GM23338 (cell line): ENCODE results near the gene GH1. TPM values are rescaled to one million over a fixed set of nuclear protein-coding genes. Genes with fewer than 3 reads are reported as not detected.
A peak's percentile ranks its signal among the peaks of the same experiment; 100 is the strongest.

Experiments used
- ATAC-seq: fragments of 200-7000 bp; cut with Tn5 transposase; 3 replicates; pipeline ENCODE4 v1.9.1; 2020
- DNase-seq: peaks from one replicate; pipeline ENCODE4 v3.0.0-alpha.2; 2015; ENCODE audit warnings: low spot score
- H2AFZ ChIP-seq: fragments of 200-600 bp; sonication (generic); 2 replicates; pipeline ENCODE4 v1.8.0; 2016; ENCODE audit warnings: antibody characterized with exemption, mild to moderate bottlenecking, moderate library complexity
- H3F3A ChIP-seq: fragments of 200-600 bp; sonication (generic); replicated peaks from 2 replicates; pipeline ENCODE4 v1.8.0; 2017; ENCODE audit warnings: antibody characterized with exemption, mixed run types, low read depth
- H3K27ac ChIP-seq: fragments of 200-600 bp; sonication (generic); 2 replicates; pipeline ENCODE4 v1.6.1; 2016; ENCODE audit warnings: low read depth
- H3K27me3 ChIP-seq: fragments of 200-600 bp; sonication (generic); 2 replicates; pipeline ENCODE4 v1.8.0; 2016; ENCODE audit warnings: mild to moderate bottlenecking, mixed run types, moderate library complexity; ENCODE audit not compliant: insufficient read depth
- H3K36me3 ChIP-seq: fragments of 200-600 bp; sonication (generic); 2 replicates; pipeline ENCODE4 v1.8.0; 2016; ENCODE audit warnings: mild to moderate bottlenecking; ENCODE audit not compliant: insufficient read depth
- H3K4me1 ChIP-seq: fragments of 200-600 bp; sonication (generic); 2 replicates; pipeline ENCODE4 v1.8.0; 2016; ENCODE audit warnings: mild to moderate bottlenecking, moderate library complexity; ENCODE audit not compliant: insufficient read depth
- H3K4me2 ChIP-seq: fragments of 200-600 bp; sonication (generic); 2 replicates; pipeline ENCODE4 v1.7.1; 2017; ENCODE audit warnings: mixed run types
- H3K4me3 ChIP-seq: fragments of 200-600 bp; sonication (generic); 2 replicates; pipeline ENCODE4 v1.6.1; 2016; ENCODE audit warnings: mixed run types
- H3K79me2 ChIP-seq: fragments of 200-600 bp; sonication (generic); replicated peaks from 2 replicates; pipeline ENCODE4 v1.8.0; 2017; ENCODE audit warnings: mild to moderate bottlenecking; ENCODE audit not compliant: insufficient read depth
- H3K9me2 ChIP-seq: fragments of 200-600 bp; sonication (generic); 2 replicates; pipeline ENCODE4 v1.8.0; 2017; ENCODE audit not compliant: insufficient read depth
- H4K20me1 ChIP-seq: fragments of 200-600 bp; sonication (generic); replicated peaks from 2 replicates; pipeline ENCODE4 v1.8.0; 2017; ENCODE audit warnings: mild to moderate bottlenecking; ENCODE audit not compliant: insufficient read depth
- H3K27ac Mint-ChIP-seq: 2 replicates; pipeline ENCODE4 v1.8.0; 2020; ENCODE audit warnings: inconsistent platforms, mild to moderate bottlenecking, moderate library complexity, mixed read lengths
- H3K27me3 Mint-ChIP-seq: 3 replicates; pipeline ENCODE4 v1.8.0; 2022; ENCODE audit warnings: low read depth, mild to moderate bottlenecking, moderate library complexity, mixed read lengths, inconsistent platforms; ENCODE audit not compliant: insufficient read depth, poor library complexity
- H3K36me3 Mint-ChIP-seq: 3 replicates; pipeline ENCODE4 v1.8.0; 2021; ENCODE audit warnings: low read depth, mild to moderate bottlenecking, inconsistent platforms, moderate library complexity, mixed read lengths
- H3K4me1 Mint-ChIP-seq: 3 replicates; pipeline ENCODE4 v1.8.0; 2020; ENCODE audit warnings: mild to moderate bottlenecking, inconsistent platforms, mixed read lengths
- H3K4me3 Mint-ChIP-seq: 3 replicates; pipeline ENCODE4 v1.8.0; 2021; ENCODE audit warnings: moderate library complexity, mild to moderate bottlenecking, inconsistent platforms, mixed read lengths
- H3K9me3 Mint-ChIP-seq: 3 replicates; pipeline ENCODE4 v1.8.0; 2020; ENCODE audit warnings: moderate library complexity, mild to moderate bottlenecking, inconsistent platforms, mixed read lengths
- CREB1 ChIP-seq: fragments of 250-450 bp; sonication (Bioruptor Pico); IDR thresholded peaks from 2 replicates; pipeline ENCODE4 v1.5.0; 2020; ENCODE audit warnings: low read depth, mild to moderate bottlenecking, moderate library complexity
- EZH2 ChIP-seq: fragments of 200-600 bp; sonication (generic); IDR thresholded peaks from one replicate; pipeline ENCODE4 v1.8.0; 2017; ENCODE audit warnings: antibody characterized with exemption, mild to moderate bottlenecking, low read depth; ENCODE audit not compliant: unreplicated experiment
- EZH2phosphoT487 ChIP-seq: fragments of 200-600 bp; sonication (generic); IDR thresholded peaks from one replicate; pipeline ENCODE4 v1.8.1; 2018; ENCODE audit warnings: antibody characterized with exemption; ENCODE audit not compliant: unreplicated experiment
- NANOG ChIP-seq: IDR thresholded peaks from 2 replicates; pipeline ENCODE4 v1.6.1; 2016; ENCODE audit warnings: antibody characterized with exemption, borderline replicate concordance
- POLR2AphosphoS5 ChIP-seq: IDR thresholded peaks from 2 replicates; pipeline ENCODE4 v1.6.1; 2016; ENCODE audit warnings: antibody characterized with exemption, low read depth
- STAT1 ChIP-seq: IDR thresholded peaks from one replicate; pipeline ENCODE4 v1.6.1; 2016; ENCODE audit warnings: antibody characterized with exemption; ENCODE audit not compliant: unreplicated experiment
- ZNF114 ChIP-seq: fragments of 250-450 bp; sonication (Bioruptor Pico); IDR thresholded peaks from 2 replicates; pipeline ENCODE4 v1.5.0; 2020; ENCODE audit warnings: mild to moderate bottlenecking, moderate library complexity
- ZNF331 ChIP-seq: fragments of 250-450 bp; sonication (Bioruptor Pico); IDR thresholded peaks from 2 replicates; pipeline ENCODE4 v1.5.0; 2020; ENCODE audit warnings: low read depth, mild to moderate bottlenecking, moderate library complexity
- polyA plus RNA-seq: library from polyadenylated mRNA; unstranded; fragments of >200 nt; fragmentation: Nextera tagmentation; extraction: Ambion mirVana; gene quantifications from 2 replicates; pipeline ENCODE4 v1.2.1, GENCODE V29; 2016
- total RNA-seq: library from RNA; depleted of rRNA; stranded (reverse); fragments of >200 nt; shearing (Covaris generic); gene quantifications from 2 replicates; pipeline ENCODE4 v1.2.3, GENCODE V29; 2014
- TF ChIP-seq, protein P1 (sequence below): IDR thresholded peaks from 2 replicates; pipeline ENCODE4 v1.6.1; 2016; ENCODE audit warnings: antibody characterized with exemption
- TF ChIP-seq, protein P2 (sequence below), 2 experiments: fragments of 200-600 bp in 1 of 2; sonication (generic) in 1 of 2; conservative IDR thresholded peaks; 2 replicates each; pipeline versions ENCODE4 v1.5.1 to v1.6.1; 2016 to 2017; ENCODE audit warnings: antibody characterized with exemption in 2 of 2, low read depth in 2 of 2, mild to moderate bottlenecking in 2 of 2, moderate library complexity in 1 of 2
- TF ChIP-seq, protein P3 (sequence below): IDR thresholded peaks from one replicate; pipeline ENCODE4 v1.6.1; 2018; ENCODE audit warnings: antibody characterized with exemption; ENCODE audit not compliant: unreplicated experiment

GH1 gene
- total and polyA plus RNA-seq, 2 experiments from 2014 or later = 0.57 TPM; not detected in 1

DNA sequence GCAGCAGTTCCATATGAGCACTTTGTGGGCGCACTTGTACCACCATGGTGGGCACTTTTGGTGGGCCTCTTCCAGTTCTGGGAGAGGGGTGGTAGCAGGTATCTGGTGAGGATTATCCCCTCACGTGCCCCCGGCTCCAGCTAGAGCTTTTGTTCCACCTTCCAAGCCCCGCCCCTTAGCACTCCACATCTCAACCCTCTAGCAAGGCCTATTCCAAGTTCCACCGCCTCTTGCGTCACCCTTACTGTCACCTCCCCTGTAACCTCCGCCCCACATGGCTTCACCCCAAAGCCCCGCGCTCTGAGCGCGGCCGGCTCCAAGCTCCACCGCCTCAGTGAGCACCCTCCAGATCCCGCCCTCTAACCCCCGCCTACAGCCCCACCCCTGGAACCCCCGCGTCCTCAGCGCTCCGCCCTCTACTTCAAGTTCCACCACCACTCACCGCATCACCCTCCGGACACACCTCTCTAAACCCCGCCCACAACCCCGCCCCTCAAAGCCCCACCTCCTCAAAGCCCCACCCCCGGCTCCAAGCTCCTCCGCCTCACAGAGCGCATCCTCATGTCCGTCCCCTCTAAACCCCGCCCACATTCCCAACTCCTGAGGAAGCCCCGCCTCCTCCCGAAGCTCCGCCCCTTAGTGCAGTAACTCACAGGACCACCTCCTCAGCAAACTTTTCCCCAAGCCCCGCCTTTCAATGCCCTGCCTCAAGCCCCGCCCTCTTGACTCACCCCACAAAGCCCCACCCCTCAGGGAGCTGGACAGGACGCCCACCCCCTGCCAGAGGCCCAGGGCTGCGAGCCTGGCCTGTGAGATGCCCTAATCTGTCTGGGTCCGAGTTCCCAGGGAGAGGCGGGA, 42.9 kb upstream of the GH1 start:
- H3K27me3 Mint-ChIP-seq = peaks cover 8% of the 10 kb centered on the region
- peak overlapping the region; percentile 80 for H3K4me3 Mint-ChIP-seq
- peak overlapping the region; percentile 92 for H3K27ac Mint-ChIP-seq
- peaks cover 20% of the 10 kb centered on the region for H3K4me1 Mint-ChIP-seq
- Histone ChIP-seq H3K36me3 (no peaks in the 10 kb centered on the region), H2AFZ (peak overlapping the region; percentile 92; the same call in 1 of the 2 replicates), H4K20me1 (no peaks in the 10 kb centered on the region), H3K27ac (peak overlapping the region; percentile 78; the same call in 1 of the 2 replicates), H3K4me1 (peaks cover 14% of the 10 kb centered on the region; the same call in 1 of the 2 replicates), H3K79me2 (no peaks in the 10 kb centered on the region), H3K9me2 (no peaks in the 10 kb centered on the region), H3F3A (0 out of 2 replicates have a peak, but pooled peaks cover 2% of the 10 kb centered on the region), H3K27me3 (no peaks in the 10 kb centered on the region), H3K4me2 (peak overlapping the region; percentile 89), H3K4me3 (peak overlapping the region; percentile 75)
- H3K9me3 Mint-ChIP-seq = no peaks in the 10 kb centered on the region; the same call in 2 of the 3 replicates
- ATAC-seq (peak; percentile 86), DNase-seq (peak; percentile 99)
- TF ChIP-seq EZH2 (no peak), POLR2AphosphoS5 (peak; percentile 55), STAT1 (no peak), ZNF331 (CRISPR knock-in tag) (no peak), NANOG (no peak), CREB1 (CRISPR knock-in tag) (peak; percentile 70), EZH2phosphoT487 (no peak)
- TF ChIP-seq, protein P1, sequence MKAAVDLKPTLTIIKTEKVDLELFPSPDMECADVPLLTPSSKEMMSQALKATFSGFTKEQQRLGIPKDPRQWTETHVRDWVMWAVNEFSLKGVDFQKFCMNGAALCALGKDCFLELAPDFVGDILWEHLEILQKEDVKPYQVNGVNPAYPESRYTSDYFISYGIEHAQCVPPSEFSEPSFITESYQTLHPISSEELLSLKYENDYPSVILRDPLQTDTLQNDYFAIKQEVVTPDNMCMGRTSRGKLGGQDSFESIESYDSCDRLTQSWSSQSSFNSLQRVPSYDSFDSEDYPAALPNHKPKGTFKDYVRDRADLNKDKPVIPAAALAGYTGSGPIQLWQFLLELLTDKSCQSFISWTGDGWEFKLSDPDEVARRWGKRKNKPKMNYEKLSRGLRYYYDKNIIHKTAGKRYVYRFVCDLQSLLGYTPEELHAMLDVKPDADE = no peak
- TF ChIP-seq, protein P2, sequence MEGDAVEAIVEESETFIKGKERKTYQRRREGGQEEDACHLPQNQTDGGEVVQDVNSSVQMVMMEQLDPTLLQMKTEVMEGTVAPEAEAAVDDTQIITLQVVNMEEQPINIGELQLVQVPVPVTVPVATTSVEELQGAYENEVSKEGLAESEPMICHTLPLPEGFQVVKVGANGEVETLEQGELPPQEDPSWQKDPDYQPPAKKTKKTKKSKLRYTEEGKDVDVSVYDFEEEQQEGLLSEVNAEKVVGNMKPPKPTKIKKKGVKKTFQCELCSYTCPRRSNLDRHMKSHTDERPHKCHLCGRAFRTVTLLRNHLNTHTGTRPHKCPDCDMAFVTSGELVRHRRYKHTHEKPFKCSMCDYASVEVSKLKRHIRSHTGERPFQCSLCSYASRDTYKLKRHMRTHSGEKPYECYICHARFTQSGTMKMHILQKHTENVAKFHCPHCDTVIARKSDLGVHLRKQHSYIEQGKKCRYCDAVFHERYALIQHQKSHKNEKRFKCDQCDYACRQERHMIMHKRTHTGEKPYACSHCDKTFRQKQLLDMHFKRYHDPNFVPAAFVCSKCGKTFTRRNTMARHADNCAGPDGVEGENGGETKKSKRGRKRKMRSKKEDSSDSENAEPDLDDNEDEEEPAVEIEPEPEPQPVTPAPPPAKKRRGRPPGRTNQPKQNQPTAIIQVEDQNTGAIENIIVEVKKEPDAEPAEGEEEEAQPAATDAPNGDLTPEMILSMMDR (conservative IDR thresholded peaks at IDR 0.05; ENCODE audit: low read depth in 2 of 2) = no peak
- peaks cover 13% of the 10 kb centered on the region; the same call in 2 of the 3 replicates for H3K36me3 Mint-ChIP-seq

DNA sequence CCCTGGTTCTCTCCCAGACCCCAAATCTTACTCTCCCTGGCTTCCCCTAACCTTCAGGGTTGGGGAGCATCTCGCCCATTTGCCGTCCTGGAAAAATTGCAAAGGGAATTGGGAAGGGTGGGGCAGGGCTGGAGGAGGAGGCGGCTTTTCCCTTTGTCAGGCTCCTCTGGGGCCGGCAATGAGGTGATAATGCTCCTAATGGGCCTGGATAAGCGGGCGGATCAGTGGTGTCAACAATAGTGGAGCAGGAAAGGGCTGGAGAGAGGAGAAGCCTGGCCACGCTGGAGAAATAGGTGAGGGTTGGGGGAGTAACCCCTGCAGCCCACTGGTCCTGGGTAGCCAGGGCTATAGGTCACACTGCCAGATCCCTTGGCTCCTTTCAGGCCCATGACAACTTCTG, 41.8 kb upstream of the GH1 start:
- peak overlapping the region; percentile 92 for H3K27ac Mint-ChIP-seq
- peaks cover 8% of the 10 kb centered on the region for H3K27me3 Mint-ChIP-seq
- Histone ChIP-seq H3F3A (0 out of 2 replicates have a peak, but pooled peaks cover 2% of the 10 kb centered on the region), H3K79me2 (no peaks in the 10 kb centered on the region), H3K27ac (no peak overlapping the region), H3K4me2 (peak overlapping the region; percentile 89), H3K4me1 (peaks cover 14% of the 10 kb centered on the region; the same call in 1 of the 2 replicates), H3K36me3 (no peaks in the 10 kb centered on the region), H4K20me1 (no peaks in the 10 kb centered on the region), H3K4me3 (peak overlapping the region; percentile 75), H3K9me2 (no peaks in the 10 kb centered on the region), H3K27me3 (no peaks in the 10 kb centered on the region), H2AFZ (no peak overlapping the region)
- H3K9me3 Mint-ChIP-seq = no peaks in the 10 kb centered on the region; the same call in 2 of the 3 replicates
- H3K4me1 Mint-ChIP-seq = peaks cover 20% of the 10 kb centered on the region
- DNase-seq (peak; percentile 30), ATAC-seq (peak; percentile 3)
- peaks cover 13% of the 10 kb centered on the region; the same call in 2 of the 3 replicates for H3K36me3 Mint-ChIP-seq
- peak overlapping the region; percentile 80 for H3K4me3 Mint-ChIP-seq
- TF ChIP-seq EZH2phosphoT487 (no peak), NANOG (no peak), ZNF114 (no peak), POLR2AphosphoS5 (no peak), ZNF331 (CRISPR knock-in tag) (no peak), EZH2 (no peak)
- TF ChIP-seq, protein P3, sequence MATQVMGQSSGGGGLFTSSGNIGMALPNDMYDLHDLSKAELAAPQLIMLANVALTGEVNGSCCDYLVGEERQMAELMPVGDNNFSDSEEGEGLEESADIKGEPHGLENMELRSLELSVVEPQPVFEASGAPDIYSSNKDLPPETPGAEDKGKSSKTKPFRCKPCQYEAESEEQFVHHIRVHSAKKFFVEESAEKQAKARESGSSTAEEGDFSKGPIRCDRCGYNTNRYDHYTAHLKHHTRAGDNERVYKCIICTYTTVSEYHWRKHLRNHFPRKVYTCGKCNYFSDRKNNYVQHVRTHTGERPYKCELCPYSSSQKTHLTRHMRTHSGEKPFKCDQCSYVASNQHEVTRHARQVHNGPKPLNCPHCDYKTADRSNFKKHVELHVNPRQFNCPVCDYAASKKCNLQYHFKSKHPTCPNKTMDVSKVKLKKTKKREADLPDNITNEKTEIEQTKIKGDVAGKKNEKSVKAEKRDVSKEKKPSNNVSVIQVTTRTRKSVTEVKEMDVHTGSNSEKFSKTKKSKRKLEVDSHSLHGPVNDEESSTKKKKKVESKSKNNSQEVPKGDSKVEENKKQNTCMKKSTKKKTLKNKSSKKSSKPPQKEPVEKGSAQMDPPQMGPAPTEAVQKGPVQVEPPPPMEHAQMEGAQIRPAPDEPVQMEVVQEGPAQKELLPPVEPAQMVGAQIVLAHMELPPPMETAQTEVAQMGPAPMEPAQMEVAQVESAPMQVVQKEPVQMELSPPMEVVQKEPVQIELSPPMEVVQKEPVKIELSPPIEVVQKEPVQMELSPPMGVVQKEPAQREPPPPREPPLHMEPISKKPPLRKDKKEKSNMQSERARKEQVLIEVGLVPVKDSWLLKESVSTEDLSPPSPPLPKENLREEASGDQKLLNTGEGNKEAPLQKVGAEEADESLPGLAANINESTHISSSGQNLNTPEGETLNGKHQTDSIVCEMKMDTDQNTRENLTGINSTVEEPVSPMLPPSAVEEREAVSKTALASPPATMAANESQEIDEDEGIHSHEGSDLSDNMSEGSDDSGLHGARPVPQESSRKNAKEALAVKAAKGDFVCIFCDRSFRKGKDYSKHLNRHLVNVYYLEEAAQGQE = no peak
